Measurements from ENCODE around the gene PEPD. TPM values are rescaled to one million over a fixed set of nuclear protein-coding genes. Genes with fewer than 3 reads are reported as not detected.

The PEPD gene
- total RNA-seq, 3 donors from 2014 or later: 54.2 to 57.2 (median 55.1) TPM

- Mint-ChIP-seq H3K9me3 (no peaks in the 10 kb centered on the region), H3K27me3 (ENCODE audit: low read depth) (no peaks in the 10 kb centered on the region), H3K36me3 (ENCODE audit: insufficient read depth) (no peaks in the 10 kb centered on the region), H3K4me1 (ENCODE audit: low read depth) (no peaks in the 10 kb centered on the region), H3K4me3 (no peak overlapping the region)
- DNase-seq (no peak), ATAC-seq (no peak)
These were observed 125.7 kb downstream of the PEPD start for GRCh38 chr19:33395561-33396550.

- no peaks in the 10 kb centered on the region for H3K4me1 Mint-ChIP-seq (ENCODE audit: low read depth)
- no peak overlapping the region for H3K4me3 Mint-ChIP-seq
- no peak for ATAC-seq
- H3K27me3 Mint-ChIP-seq (ENCODE audit: low read depth): no peaks in the 10 kb centered on the region
- DNase-seq: no peak
- no peaks in the 10 kb centered on the region for H3K9me3 Mint-ChIP-seq
- H3K36me3 Mint-ChIP-seq (ENCODE audit: insufficient read depth): no peaks in the 10 kb centered on the region
These were observed 126.6 kb downstream of the PEPD start for GRCh38 chr19:33394723-33395560.

- Mint-ChIP-seq H3K27me3 (ENCODE audit: low read depth) (no peaks in the 10 kb centered on the region), H3K36me3 (ENCODE audit: insufficient read depth) (no peaks in the 10 kb centered on the region), H3K4me1 (ENCODE audit: low read depth) (no peaks in the 10 kb centered on the region), H3K9me3 (no peaks in the 10 kb centered on the region), H3K4me3 (no peak overlapping the region)
- no peak for DNase-seq
- ATAC-seq: no peak
These were observed 127.4 kb downstream of the PEPD start for GRCh38 chr19:33394006-33394722.

GRCh38 chr19:33393286-33394005, 128.1 kb downstream of the PEPD start:
- ATAC-seq (no peak), DNase-seq (no peak)
- no peaks in the 10 kb centered on the region for H3K27me3 Mint-ChIP-seq (ENCODE audit: low read depth)
- no peaks in the 10 kb centered on the region for H3K9me3 Mint-ChIP-seq
- no peak overlapping the region for H3K4me3 Mint-ChIP-seq
- no peaks in the 10 kb centered on the region for H3K4me1 Mint-ChIP-seq (ENCODE audit: low read depth)
- H3K36me3 Mint-ChIP-seq (ENCODE audit: insufficient read depth): no peaks in the 10 kb centered on the region

GRCh38 chr19:33392341-33393285, 129.0 kb downstream of the PEPD start:
- Mint-ChIP-seq H3K36me3 (ENCODE audit: insufficient read depth) (no peaks in the 10 kb centered on the region), H3K9me3 (no peaks in the 10 kb centered on the region), H3K4me1 (ENCODE audit: low read depth) (no peaks in the 10 kb centered on the region), H3K4me3 (no peak overlapping the region), H3K27me3 (ENCODE audit: low read depth) (no peaks in the 10 kb centered on the region)
- ATAC-seq: no peak
- no peak for DNase-seq

- Mint-ChIP-seq H3K9me3 (no peaks in the 10 kb centered on the region), H3K27me3 (ENCODE audit: low read depth) (no peaks in the 10 kb centered on the region), H3K4me1 (ENCODE audit: low read depth) (no peaks in the 10 kb centered on the region), H3K4me3 (no peak overlapping the region), H3K36me3 (ENCODE audit: insufficient read depth) (no peaks in the 10 kb centered on the region)
- ATAC-seq (peak in 1 of 2 donors; percentile 10), DNase-seq (no peak)
These were observed 129.9 kb downstream of the PEPD start for GRCh38 chr19:33391631-33392249.

- H3K4me3 Mint-ChIP-seq: no peak overlapping the region
- H3K4me1 Mint-ChIP-seq (ENCODE audit: low read depth): no peaks in the 10 kb centered on the region
- H3K9me3 Mint-ChIP-seq: no peaks in the 10 kb centered on the region
- DNase-seq: no peak
- H3K27me3 Mint-ChIP-seq (ENCODE audit: low read depth): no peaks in the 10 kb centered on the region
- no peak for ATAC-seq
- no peaks in the 10 kb centered on the region for H3K36me3 Mint-ChIP-seq (ENCODE audit: insufficient read depth)
These were observed 130.5 kb downstream of the PEPD start for GRCh38 chr19:33390908-33391630.

- Mint-ChIP-seq H3K27me3 (ENCODE audit: low read depth) (no peaks in the 10 kb centered on the region), H3K36me3 (ENCODE audit: insufficient read depth) (no peaks in the 10 kb centered on the region), H3K4me1 (ENCODE audit: low read depth) (no peaks in the 10 kb centered on the region), H3K4me3 (no peak overlapping the region), H3K9me3 (no peaks in the 10 kb centered on the region)
- DNase-seq (no peak), ATAC-seq (no peak)
These were observed 131.3 kb downstream of the PEPD start for GRCh38 chr19:33390101-33390907.

GRCh38 chr19:33389421-33390100, 132.0 kb downstream of the PEPD start:
- Mint-ChIP-seq H3K36me3 (ENCODE audit: insufficient read depth) (no peaks in the 10 kb centered on the region), H3K27me3 (ENCODE audit: low read depth) (no peaks in the 10 kb centered on the region), H3K4me3 (no peak overlapping the region), H3K4me1 (ENCODE audit: low read depth) (no peaks in the 10 kb centered on the region), H3K9me3 (no peaks in the 10 kb centered on the region)
- no peak for ATAC-seq
- no peak for DNase-seq

- Mint-ChIP-seq H3K4me1 (ENCODE audit: low read depth) (peaks cover 2% of the 10 kb centered on the region), H3K4me3 (no peak overlapping the region), H3K27me3 (ENCODE audit: low read depth) (no peaks in the 10 kb centered on the region), H3K36me3 (ENCODE audit: insufficient read depth) (peaks cover 2% of the 10 kb centered on the region), H3K9me3 (no peaks in the 10 kb centered on the region)
- no peak for ATAC-seq
- DNase-seq: no peak
These were observed 132.7 kb downstream of the PEPD start for GRCh38 chr19:33388725-33389420.
